GM19397 (cell line): ENCODE results near the gene PROK1.
"Not testable (repeated sequence)": the region's sequence is repeated elsewhere in the genome, so short reads cannot be mapped to it uniquely, and the experiment has no call there.

Experiments
- ATAC-seq: cut with Tn5 transposase; IDR thresholded peaks from one replicate; pipeline ENCODE4 v1.9.1; 2021; ENCODE audit warnings: mild to moderate bottlenecking, moderate library complexity; ENCODE audit not compliant: unreplicated experiment

PROK1 gene

DNA sequence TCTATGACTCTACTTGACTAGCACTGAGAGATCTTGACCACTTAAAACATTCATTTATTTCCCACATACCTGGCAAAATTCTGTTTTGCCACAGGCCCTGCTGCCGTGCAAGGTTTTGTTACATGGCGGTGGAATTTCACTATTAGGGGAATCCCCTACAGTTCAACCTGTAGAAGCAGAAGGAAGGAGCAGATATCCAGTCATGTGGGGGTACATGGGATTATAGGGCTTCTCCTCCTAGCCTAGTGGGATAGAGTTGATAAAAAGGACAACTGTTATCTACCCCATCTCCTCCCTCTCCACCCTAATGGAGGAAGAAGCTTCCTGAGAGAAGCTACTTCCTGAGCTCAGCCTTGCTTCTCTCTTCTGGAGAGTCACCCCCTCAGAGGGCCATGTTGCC lies 17.7 kb upstream of the PROK1 start:
- ATAC-seq: no peak

DNA sequence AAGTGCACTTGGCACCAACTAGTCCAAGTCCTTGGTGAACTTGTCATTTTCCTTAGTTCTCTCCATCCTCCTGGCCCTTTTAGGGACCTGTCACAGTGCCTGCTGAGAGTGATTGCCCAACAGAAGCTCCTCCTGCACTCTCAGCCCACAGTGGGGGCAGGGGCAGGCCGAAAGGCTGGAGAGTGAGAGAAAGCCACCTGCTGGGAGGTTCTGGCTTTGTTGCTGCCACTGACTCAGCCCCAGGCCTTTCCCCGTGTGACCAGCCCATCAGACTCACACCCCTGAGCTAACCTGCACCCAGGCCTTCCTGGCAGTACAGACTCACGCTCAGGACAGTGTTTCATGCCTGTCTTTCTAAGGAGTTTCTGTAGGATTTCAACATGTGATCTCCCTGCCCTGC lies 17.1 kb upstream of the PROK1 start:
- ATAC-seq: no peak

DNA sequence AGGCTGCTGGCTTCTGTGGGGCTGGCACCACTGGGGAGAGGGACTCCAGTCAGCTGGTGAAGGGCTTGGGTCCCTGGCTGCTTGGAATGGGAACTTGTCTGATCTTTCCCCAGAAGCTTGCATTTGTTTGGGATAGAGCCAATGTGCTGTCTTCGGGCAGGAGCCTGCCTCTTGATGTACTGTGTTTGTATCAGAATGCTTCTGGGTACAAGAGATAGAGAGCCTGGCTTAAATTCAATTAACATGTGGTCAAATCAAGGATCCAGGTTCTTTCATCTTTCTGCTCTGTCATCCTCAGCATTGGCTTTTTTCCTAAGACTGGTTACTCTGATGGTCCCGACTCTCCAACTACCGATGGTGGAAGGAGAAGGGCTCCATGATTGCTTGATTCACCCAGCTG lies 16.0 kb upstream of the PROK1 start:
- no peak for ATAC-seq

DNA sequence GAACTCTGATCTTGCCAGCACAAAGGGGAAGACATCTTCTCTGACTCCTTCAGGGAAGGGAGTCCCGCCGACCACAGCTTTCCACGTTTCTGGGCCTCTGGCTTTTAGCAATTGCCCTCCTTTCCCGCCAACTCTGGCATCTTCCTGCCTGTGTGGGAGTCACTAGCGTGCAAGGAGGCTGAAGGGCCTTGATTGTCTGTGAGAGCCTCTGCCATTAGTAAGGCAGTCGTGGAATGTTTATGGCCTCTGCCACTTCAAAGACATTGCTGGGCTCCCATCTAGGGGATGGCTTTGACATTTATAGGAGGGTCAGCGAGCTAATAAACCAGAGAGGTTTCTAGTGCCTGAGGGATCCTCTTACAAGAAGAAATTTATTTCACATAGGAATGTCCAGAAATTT lies 14.3 kb upstream of the PROK1 start:
- ATAC-seq: no peak

DNA sequence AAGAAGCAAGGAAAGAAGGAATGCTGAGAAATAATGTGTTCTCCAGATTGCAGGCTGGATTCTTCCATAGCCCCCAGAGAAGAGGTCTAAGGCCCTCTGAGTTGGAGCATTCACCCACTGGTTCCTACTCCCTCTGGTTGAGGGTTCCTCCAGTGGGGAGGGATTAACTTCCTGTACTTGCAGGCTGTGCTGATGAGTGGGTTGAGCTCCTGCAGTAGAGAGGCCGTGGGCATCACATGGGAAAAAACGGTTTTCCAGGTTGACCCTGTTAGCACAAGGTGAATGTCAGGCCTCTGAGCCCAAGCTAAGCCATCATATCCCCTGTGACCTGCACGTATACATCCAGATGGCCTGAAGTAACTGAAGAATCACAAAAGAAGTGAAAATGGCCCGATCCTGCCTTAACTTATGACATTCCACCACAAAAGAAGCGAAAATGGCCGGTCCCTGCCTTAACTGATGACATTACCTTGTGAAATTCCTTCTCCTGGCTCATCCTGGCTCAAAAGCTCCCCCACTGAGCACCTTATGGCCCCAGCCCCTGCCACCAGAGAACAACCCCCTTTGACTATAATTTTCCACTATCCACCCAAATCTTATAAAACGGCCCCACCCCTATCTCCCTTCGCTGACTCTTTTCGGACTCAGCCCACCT lies 13.2 kb upstream of the PROK1 start:
- not testable (repeated sequence) for ATAC-seq

DNA sequence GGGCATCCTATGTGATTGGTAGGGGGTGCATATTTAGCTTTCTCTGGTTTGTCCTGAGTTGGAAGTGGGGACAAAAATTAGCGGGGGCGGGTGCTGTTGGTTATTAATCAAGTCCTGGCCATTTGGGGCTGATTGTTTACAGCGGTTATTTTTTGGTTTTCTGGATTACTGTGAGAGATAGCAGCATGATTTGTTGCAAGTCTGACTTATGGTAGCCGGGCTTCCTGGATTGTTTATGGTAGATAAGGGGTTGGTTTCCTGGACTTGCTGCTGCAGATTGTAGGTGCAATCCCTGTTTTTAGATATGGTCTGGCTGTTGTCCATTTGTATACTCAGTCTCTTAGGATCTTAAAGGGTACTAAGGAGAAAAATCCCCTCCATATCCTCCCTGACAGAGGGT lies 12.1 kb upstream of the PROK1 start:
- ATAC-seq: no peak

DNA sequence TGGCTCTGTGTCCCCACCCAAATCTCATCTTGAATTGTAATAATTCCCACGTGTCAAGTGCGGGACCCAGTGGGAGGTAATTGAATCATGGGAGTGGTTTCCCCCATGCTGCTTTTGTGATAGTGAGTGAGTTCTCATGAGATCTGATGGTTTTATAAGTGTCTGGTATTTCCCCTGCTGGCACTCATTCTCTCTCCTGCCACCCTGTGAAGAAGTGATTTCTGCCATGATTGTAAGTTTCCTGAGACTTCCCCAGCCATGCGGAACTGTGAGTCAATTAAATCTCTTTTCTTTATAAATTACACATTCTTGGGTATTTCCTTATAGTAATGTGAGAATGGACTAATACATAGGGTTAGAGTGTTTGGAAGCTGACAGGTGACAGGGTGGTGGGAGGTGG lies 11.1 kb upstream of the PROK1 start:
- ATAC-seq: not testable (repeated sequence)

DNA sequence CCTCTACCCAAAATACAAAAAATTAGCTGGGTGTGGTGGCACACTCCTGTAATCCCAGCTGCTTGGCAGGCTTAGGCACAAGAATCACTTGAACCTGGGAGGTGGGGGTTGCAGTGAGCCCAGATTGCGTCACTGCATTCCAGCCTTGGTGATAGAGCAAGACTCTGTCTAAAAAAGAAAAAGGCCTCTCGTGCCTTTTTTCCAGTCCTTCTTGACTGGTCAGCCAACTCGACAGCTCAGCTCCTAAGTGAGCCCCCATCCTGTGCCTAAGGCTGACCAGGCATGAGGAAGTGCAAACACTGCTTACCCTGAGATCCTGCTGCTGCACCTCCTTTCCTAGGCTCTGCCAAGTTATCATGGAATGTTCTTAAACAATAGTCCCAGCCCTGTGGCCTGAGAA lies 10.1 kb upstream of the PROK1 start:
- ATAC-seq: no peak

DNA sequence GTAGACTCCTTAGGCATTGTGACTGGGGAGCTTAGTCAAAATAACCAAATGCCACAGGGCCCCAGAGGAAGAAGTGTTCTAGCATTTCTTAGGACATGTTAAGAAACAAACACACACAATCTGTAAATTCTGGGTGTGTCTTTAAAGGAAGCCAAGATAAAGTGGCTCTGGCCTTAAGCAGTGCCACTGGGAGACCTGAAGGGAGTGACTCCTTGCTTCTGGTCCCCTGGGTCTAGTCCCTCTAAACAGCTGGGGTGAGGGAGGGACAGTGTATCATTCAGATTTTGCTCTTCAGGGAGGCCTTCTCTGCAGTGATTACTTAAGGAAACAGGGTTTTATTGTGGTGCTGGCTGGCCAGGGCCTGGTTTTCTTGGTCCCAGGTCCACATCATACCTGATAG lies 9.1 kb upstream of the PROK1 start:
- ATAC-seq: no peak

DNA sequence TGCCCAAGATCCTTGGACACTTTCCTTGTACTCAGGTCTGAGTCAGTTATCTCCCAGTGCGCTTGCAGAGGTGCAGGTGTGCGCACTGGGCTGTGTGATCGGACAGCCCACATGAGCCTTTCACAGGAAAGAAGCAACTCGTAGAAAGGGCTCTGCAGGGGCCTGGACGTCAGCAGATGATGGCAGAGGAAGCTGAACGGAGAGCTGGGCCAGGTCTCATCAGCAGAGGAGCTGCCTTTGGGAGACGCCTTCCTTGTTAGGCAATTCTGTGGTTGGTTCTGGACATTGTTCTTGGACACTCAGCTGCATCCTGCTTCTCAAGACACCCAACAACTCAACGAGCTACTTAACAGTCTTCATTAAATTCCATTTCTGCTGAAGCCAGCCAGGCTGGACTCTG lies 7.5 kb upstream of the PROK1 start:
- no peak for ATAC-seq

DNA sequence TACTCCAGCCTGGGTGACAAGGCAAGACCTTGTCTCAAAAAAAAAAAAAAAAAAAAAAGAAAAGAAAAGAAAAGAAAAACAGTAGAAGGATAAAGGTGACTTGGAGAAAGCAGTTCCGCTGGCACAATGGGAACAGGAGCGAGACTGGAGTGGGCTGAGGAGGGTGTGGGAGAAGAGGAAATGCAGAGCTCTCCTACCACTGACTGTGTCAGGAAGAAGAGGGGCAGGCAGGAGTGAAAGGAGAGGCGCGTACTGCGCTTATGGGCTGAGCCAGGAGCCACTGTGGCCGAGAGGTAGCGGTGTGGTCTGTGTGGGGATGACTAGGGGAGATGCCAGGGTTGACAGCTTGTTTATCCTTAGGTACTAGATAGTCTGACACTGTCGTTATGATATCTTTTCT lies 6.4 kb upstream of the PROK1 start:
- no peak for ATAC-seq

DNA sequence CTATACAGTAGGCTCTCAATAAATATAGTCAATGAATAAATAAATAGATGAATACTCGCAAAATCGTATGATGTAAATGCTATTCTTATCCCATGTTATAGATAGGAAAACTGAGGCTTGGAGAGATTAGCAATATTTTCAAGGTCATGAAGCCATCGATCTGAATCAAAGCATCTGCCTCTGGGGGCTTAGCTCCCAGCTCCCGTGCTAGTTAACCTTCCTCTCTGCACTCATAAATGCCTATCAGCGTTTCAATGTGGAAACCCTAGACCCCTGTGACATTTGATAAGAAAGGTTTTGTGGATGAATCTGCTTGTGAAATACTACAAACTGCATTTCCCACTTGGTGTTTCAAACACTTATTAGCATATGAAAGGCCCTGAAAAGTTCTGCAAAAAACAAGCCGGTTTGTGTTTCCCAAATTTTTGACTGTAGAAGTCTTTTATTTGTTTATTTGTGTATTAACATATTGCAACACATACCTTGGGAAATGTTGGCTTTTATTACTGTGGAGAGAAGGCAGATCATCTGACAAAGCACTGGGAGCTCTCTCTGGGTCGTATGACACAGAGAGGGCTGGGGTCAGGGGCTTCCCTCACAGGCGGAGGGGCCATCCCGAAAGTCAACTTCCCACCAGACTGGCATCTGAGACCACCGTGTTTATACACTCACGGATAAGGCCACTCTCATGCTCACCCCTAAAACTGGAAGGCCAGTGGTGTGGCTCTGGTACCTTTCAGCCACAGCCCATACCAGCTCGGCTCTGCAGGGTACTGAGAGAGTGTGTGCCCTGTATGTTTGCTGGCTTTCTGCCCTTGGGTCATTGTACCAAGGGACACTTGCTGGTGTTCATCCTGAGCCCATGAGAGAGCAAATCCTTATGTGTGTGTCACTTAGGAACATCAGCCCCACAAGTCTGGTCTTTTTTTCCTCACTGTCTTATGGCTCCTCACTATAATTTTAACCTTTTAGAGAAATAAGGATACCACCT lies 993 bp upstream of the PROK1 start:
- no peak for ATAC-seq

DNA sequence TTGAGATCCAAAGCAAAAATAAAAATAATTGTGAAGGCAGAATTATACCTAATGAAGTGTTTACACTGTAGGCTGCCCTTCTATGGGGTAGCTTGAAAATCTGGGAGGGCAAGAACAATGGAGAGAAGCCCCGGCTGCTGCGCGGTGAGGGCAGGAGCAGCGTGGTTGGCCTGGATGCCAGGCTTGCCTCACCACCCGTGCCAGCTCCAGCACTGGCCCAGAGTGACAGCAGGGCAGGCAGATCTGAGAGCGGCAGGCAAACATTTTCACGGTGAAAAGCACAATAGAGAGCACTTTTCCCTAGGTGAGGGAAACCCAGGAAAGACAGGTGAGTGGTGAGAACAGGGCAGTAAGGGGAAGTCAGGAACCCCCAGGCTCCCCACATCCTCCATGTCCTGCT lies 1.4 kb downstream of the PROK1 start:
- no peak for ATAC-seq

DNA sequence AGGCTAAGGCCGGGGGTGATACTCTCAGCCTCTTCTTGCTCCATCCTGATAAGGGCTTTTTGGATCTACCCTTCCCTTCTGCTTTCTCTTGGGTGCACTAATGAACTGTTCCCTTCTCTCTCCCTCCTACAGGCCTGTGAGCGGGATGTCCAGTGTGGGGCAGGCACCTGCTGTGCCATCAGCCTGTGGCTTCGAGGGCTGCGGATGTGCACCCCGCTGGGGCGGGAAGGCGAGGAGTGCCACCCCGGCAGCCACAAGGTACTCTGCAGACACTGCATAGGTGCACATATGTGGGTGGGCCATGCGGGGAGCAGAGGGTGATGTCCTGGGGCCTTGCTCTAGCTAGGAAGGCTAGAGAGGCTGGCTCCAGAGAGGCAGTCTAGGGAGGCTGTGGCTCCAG lies 2.9 kb downstream of the PROK1 start:
- no peak for ATAC-seq

DNA sequence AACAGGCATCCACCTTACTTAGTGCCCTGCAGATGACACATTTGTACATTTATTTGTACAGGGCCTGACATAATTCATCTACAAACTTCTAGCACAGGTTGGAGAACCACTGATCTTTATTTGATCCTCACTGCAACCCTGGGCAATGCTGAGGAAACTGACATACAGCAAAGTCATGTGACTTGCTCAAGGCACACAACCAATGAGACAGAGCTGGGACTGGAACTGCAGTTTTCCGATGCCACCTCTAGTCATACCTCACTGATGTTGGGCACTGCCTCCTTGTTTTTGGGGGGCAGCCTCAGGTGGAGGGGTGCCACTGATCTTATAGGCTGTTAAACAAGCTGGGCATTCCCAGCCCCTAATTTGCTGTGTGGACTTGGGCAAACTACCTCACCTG lies 3.4 kb downstream of the PROK1 start:
- ATAC-seq: no peak

DNA sequence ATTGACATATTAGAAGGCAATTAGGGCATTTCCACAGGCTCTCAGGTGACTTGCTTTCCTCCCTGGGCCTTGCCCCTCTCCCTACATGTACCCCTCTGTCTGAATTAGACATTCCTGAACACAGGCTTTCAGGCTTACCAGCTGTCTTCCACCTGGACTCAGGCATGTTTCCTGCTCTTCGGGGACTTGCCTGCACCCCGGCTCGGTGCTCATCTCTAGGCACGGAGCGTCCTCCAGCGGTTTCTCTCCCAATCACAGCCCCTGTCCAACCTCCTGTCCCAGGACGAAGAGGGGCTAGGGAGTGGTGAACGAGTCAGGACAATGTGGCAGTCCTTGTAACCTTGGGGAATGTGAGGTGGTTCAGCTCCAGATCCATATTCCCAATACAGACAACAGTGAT lies 4.2 kb downstream of the PROK1 start:
- no peak for ATAC-seq

DNA sequence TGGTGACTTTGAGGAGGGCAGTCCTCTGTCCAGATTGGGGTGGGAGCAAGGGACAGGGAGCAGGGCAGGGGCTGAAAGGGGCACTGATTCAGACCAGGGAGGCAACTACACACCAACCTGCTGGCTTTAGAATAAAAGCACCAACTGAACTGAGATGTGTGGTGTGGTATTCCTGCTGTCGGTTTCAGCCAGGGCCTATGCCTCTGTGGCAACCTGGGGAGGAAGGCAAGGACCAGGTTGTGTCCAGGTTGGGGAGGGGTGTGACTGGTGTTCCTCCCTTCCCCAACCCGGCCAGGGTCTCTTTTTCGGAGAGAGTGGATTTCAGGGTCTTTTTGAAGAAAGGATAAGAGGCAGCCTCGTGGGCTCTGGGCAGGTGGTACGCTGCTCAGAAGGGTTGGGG lies 6.3 kb downstream of the PROK1 start:
- ATAC-seq: no peak

DNA sequence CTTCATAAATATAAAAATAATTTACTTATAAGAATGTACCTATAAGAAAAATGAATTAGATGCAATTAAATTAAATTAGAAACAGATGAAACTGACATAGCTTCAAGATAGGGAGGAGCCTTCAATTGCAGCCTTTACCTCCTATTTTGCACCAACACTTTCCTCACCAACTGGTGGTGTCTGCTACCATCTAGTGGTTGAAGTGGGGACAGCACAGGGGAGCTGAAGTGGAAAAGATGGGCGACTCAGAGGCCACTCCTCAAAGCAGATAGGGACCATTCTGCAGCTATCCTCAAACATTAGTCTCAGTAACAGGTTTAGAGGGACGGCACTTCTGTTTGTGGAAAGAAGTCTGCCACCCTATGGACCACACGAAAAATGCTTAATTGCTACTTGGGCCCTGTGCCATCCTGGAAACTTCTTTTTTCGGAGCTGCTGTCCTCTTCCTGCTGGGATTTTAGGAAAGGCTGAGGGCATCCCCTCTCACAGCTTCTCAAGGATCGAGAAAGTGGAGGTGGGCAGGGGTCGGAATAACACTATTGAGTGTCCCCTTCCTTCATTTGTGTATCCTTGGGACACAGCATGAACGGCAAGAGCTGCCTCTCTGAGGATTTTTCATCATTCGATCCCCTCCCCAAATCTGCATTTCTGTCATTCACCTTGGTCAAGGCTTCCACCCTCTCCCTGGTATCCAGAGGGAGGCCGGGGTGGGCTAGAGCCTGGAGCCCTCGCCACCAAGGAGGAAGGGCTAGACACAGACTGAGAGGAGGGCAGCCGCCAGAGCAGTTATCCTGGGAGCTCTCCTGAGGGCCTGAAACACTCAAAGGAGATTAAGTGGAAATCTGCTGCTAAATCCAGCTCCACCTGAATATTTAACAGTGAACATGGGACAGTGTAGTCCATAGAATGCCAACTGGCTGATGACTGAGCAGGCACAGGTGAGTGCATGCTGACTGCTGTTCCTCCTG lies 9.6 kb downstream of the PROK1 start:
- ATAC-seq: no peak

DNA sequence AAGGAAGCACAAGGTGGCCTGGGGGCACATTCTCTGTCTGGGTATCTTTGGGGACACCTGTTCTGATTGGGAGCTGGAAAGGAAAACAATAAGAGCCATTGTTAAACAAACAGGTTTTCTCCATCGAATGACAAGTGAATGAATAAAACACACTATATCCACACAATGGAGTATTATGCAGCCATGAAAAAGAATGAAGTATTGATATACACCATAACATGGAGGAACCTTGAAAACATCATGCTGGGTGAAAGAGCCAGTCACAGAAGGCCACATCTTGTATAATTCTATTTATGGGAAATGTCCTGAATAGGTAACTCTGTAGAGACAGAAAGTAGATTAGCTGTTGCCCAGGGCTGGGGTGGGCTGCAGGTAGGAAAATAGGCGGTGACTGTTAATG lies 11.1 kb downstream of the PROK1 start:
- ATAC-seq: no peak

DNA sequence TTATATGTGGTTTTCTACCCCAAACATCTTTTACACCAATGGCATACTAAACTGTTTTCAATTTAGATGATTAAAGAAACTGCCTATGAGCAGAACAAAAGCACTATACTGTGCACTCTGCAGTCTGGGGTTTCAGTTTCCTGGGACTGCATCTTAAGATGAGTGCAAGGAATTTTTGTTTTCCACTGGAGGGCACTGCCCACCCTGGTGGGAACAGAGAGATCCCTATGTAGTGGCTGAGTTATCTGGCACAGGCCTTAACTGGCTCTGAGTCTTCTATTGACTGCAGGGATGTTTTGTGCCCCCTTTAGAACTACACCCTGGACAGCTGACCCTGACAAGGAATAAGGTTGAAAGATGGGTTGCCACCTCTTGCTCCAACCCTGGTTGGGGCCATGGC lies 12.0 kb downstream of the PROK1 start:
- no peak for ATAC-seq

DNA sequence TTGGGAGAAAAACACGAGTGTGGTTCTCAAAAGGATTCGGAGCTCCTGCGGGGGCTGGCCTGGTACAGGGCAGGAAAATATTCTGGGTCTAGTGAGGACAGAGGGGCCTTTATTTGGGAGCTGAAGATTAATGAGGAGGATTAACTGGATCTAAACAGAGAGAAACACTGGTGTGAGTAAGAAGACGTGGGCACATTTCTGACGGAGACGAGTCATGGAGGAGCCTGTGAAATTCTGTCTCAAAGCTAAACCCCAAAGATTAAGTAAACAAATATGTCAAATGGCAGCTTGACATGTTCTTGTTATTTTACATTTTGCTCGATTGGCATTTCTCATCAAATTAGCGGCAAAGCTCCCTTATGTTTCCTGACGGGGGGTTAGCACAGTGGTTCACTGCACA lies 12.8 kb downstream of the PROK1 start:
- no peak for ATAC-seq
